ENCODE measurements around the gene PPEF1.

PPEF1 gene

GRCh38 chrX:18701621-18702361 is 5.7 kb upstream of the PPEF1 start:
- TF ChIP-seq CTCF (IDR thresholded peaks at IDR 0.05; ENCODE audit: control insufficient read depth, insufficient read depth, low read depth, low read length, missing control alignments): no peak
- DNase-seq (ENCODE audit: low read depth): no peak
- no peak overlapping the region for H3K4me3 ChIP-seq (ENCODE audit: control insufficient read depth, low read depth, low read length)

GRCh38 chrX:18702362-18703195 is 4.9 kb upstream of the PPEF1 start:
- no peak for DNase-seq (ENCODE audit: low read depth)

GRCh38 chrX:18709833-18710232 is 2.4 kb downstream of the PPEF1 start:
- no peak for DNase-seq (ENCODE audit: low read depth)

More at GRCh38 chrX:18702362-18703195, 4.9 kb upstream of the PPEF1 start:
- no peak overlapping the region for H3K4me3 ChIP-seq (ENCODE audit: control insufficient read depth, low read depth, low read length)
- no peak for TF ChIP-seq CTCF (IDR thresholded peaks at IDR 0.05; ENCODE audit: control insufficient read depth, insufficient read depth, low read depth, low read length, missing control alignments)

GRCh38 chrX:18714910-18715309 is 7.5 kb downstream of the PPEF1 start:
- no peak for TF ChIP-seq CTCF (IDR thresholded peaks at IDR 0.05; ENCODE audit: control insufficient read depth, insufficient read depth, low read depth, low read length, missing control alignments)
- no peak for DNase-seq (ENCODE audit: low read depth)

More at GRCh38 chrX:18709833-18710232, 2.4 kb downstream of the PPEF1 start:
- no peak for TF ChIP-seq CTCF (IDR thresholded peaks at IDR 0.05; ENCODE audit: control insufficient read depth, insufficient read depth, low read depth, low read length, missing control alignments)
- H3K4me3 ChIP-seq (ENCODE audit: control insufficient read depth, low read depth, low read length): no peak overlapping the region

GRCh38 chrX:18719852-18720251 is 12.4 kb downstream of the PPEF1 start:
- no peak for DNase-seq (ENCODE audit: low read depth)
- no peak overlapping the region for H3K4me3 ChIP-seq (ENCODE audit: control insufficient read depth, low read depth, low read length)

More at GRCh38 chrX:18714910-18715309, 7.5 kb downstream of the PPEF1 start:
- no peak overlapping the region for H3K4me3 ChIP-seq (ENCODE audit: control insufficient read depth, low read depth, low read length)

More at GRCh38 chrX:18719852-18720251, 12.4 kb downstream of the PPEF1 start:
- TF ChIP-seq CTCF (IDR thresholded peaks at IDR 0.05; ENCODE audit: control insufficient read depth, insufficient read depth, low read depth, low read length, missing control alignments): no peak
